Sigmoid colon (tissue), 7 donors: ENCODE data around the gene PXK. TPM values are rescaled to one million over a fixed set of nuclear protein-coding genes. Genes with fewer than 3 reads are reported as not detected.

Source experiments
- DNase-seq: peaks from one replicate; pipeline ENCODE4 v3.0.0-alpha.2; 2019
- H3K27ac ChIP-seq, 4 donors: fragments of 200-600 bp; sonication (generic); one replicate each; pipeline ENCODE4 v1.5.1; 2016 to 2019; ENCODE audit warnings: mild to moderate bottlenecking in 1 of 4
- H3K27me3 ChIP-seq, 3 donors: fragments of 200-600 bp; sonication (generic); one replicate each; pipeline ENCODE4 v1.5.1; 2019; ENCODE audit warnings: mild to moderate bottlenecking in 1 of 3
- H3K36me3 ChIP-seq, 4 donors: fragments of 200-600 bp; sonication (generic); one replicate each; pipeline ENCODE4 v1.5.1; 2016 to 2019
- H3K4me1 ChIP-seq, 4 donors: fragments of 200-600 bp; sonication (generic); one replicate each; pipeline ENCODE4 v1.5.1; 2017 to 2019
- H3K4me3 ChIP-seq, 4 donors: fragments of 200-600 bp; sonication (generic); one replicate each; pipeline ENCODE4 v1.5.1; 2017 to 2019; ENCODE audit warnings: mild to moderate bottlenecking in 2 of 4, moderate library complexity in 1 of 4
- H3K9me3 ChIP-seq, 4 donors: fragments of 200-600 bp in 3 of 4; sonication (generic) in 3 of 4; one replicate each; pipeline versions ENCODE4 v1.5.1 to v1.6.1; 2013 to 2019
- EP300 ChIP-seq, 4 donors: sonication (generic); formaldehyde crosslinking; IDR thresholded peaks; one replicate each; pipeline ENCODE4 v1.6.1; 2017; ENCODE audit warnings: antibody characterized with exemption in 4 of 4
- POLR2A ChIP-seq, 2 donors: fragments of 450-650 bp; IDR thresholded peaks; one replicate each; pipeline ENCODE4 v1.6.1; 2016; ENCODE audit warnings: antibody characterized with exemption in 2 of 2, mild to moderate bottlenecking in 2 of 2, moderate library complexity in 2 of 2
- POLR2AphosphoS5 ChIP-seq, 4 donors: sonication (generic); formaldehyde crosslinking; IDR thresholded peaks; one replicate each; pipeline ENCODE4 v1.6.1; 2017; ENCODE audit warnings: antibody characterized with exemption in 4 of 4
- WGBS, 2 donors: extraction: QIAGEN DNeasy Blood & Tissue Kit; methylation state at CpG; one replicate each; pipeline ENCODE4 v1.1.7; 2013; 5-methylcytosine and 5-hydroxymethylcytosine counted together
- intact Hi-C: fragments of 100-400 bp; cut with DNase I; formaldehyde crosslinking; loops from one replicate; pipeline ENCODE4 v1.15.1; 2023
- polyA plus RNA-seq, 3 donors: library from polyadenylated mRNA; stranded (reverse); fragments of 200-250 nt; gene quantifications; one replicate each; pipeline ENCODE4 v1.2.3, GENCODE V29; 2013
- total RNA-seq, 4 donors: library from RNA; depleted of rRNA; stranded (reverse); fragments of >200 nt; gene quantifications; one replicate each; pipeline ENCODE4 v1.1.0, GENCODE V29; 2016
- TF ChIP-seq, protein P1 (sequence below), 4 experiments: fragments of 450-650 bp in 3 of 4; fragments of 200-600 bp in 1 of 4; IDR thresholded peaks; one replicate each; pipeline ENCODE4 v1.5.1; 2016 to 2019; ENCODE audit warnings: antibody characterized with exemption in 4 of 4, mild to moderate bottlenecking in 3 of 4, moderate library complexity in 2 of 4
- donor health status: healthy with polysubstance abuse.
- donor health status: Bipolar disorder and iron deficiency.
- donor health status: healthy.

Gene PXK
- total and polyA plus RNA-seq, 7 donors, result 6.9 to 58.7 (median 30.3) TPM

DNA sequence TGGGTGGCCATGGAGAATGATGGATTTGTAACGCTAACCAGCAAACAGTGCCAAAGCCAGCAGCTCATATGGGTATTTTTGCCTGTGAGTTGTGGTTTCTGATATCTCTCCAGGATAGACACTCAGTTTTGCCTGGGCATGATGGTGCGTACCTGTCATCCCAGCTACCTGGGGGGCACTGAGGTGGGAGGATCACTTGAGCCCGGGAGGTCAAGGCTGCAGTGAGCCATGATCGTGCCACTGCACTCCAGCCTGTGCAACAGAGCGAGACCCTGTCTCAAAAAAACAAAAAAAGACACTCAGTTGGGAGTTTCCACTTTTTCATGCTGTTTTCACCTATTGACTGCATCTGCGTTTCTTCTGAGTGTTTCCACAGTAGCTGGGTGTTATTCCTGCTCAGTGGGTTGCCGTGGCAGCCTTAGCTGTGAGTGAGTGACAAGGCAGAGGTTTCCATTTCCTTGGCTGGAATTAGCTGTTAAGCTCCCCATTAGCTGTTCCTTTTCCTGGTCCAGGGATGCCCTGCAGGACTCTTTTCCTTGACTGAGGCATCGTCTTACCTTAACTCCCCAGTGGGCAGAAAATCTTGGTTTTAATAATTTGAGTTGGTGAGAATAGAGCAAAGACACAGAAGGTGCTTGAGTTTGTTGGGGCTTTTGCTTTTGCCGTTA, 40.9 kb upstream of the PXK start:
- WGBS, 2 donors, result 82 to 97% methylated on average over 9 of the region's 9 CpGs
- intact Hi-C loops, result no loop called here

DNA sequence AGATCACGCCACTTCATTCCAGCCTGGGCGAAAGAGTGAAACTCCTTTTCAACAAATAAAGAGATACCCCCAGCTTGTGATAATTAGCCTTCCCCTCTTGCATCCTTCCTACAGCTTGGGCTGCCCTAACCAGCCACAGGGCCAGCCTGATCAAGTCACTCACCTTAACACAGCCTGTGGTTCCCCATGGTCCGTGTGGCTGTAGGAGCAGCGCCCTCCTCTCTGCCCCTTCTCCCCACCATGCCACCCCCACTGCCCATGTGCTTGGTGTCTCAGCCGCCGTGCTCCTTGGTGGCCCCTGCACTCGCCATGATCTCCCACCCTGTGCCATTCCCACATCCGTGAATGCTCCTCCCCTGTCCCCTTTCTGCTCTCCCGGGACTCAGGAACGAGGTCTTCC, 39.8 kb upstream of the PXK start:
- Histone ChIP-seq H3K4me3 (no peak overlapping the region), H3K36me3 (peaks cover 0 to 13% (median 0%) of the 10 kb centered on the region in 4 donors), H3K27me3 (no peaks in the 10 kb centered on the region), H3K9me3 (no peaks in the 10 kb centered on the region), H3K4me1 (no peaks in the 10 kb centered on the region), H3K27ac (no peak overlapping the region)
- intact Hi-C loops, result no loop called here
- TF ChIP-seq EP300 (IDR thresholded peaks at IDR 0.05) (no peak), POLR2A (IDR thresholded peaks at IDR 0.05) (no peak), POLR2AphosphoS5 (IDR thresholded peaks at IDR 0.05) (no peak)
- TF ChIP-seq, protein P1, sequence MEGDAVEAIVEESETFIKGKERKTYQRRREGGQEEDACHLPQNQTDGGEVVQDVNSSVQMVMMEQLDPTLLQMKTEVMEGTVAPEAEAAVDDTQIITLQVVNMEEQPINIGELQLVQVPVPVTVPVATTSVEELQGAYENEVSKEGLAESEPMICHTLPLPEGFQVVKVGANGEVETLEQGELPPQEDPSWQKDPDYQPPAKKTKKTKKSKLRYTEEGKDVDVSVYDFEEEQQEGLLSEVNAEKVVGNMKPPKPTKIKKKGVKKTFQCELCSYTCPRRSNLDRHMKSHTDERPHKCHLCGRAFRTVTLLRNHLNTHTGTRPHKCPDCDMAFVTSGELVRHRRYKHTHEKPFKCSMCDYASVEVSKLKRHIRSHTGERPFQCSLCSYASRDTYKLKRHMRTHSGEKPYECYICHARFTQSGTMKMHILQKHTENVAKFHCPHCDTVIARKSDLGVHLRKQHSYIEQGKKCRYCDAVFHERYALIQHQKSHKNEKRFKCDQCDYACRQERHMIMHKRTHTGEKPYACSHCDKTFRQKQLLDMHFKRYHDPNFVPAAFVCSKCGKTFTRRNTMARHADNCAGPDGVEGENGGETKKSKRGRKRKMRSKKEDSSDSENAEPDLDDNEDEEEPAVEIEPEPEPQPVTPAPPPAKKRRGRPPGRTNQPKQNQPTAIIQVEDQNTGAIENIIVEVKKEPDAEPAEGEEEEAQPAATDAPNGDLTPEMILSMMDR (IDR thresholded peaks at IDR 0.05), result no peak
- 90 to 98% methylated on average over 10 of the region's 10 CpGs for WGBS, 2 donors
- no peak for DNase-seq

More for the DNA sequence above, 40.9 kb upstream of the PXK start:
- H3K4me1 ChIP-seq, result no peaks in the 10 kb centered on the region
- H3K9me3 ChIP-seq, result no peaks in the 10 kb centered on the region
- no peaks in the 10 kb centered on the region for H3K27me3 ChIP-seq
- no peak for TF ChIP-seq EP300 (IDR thresholded peaks at IDR 0.05)
- TF ChIP-seq, protein P1 (IDR thresholded peaks at IDR 0.05), result no peak
- no peak for TF ChIP-seq POLR2AphosphoS5 (IDR thresholded peaks at IDR 0.05)
- TF ChIP-seq POLR2A (IDR thresholded peaks at IDR 0.05), result no peak
- DNase-seq, result no peak
- peaks cover 0 to 23% (median 3%) of the 10 kb centered on the region in 4 donors for H3K36me3 ChIP-seq
- no peak overlapping the region for H3K4me3 ChIP-seq
- H3K27ac ChIP-seq, result no peak overlapping the region

DNA sequence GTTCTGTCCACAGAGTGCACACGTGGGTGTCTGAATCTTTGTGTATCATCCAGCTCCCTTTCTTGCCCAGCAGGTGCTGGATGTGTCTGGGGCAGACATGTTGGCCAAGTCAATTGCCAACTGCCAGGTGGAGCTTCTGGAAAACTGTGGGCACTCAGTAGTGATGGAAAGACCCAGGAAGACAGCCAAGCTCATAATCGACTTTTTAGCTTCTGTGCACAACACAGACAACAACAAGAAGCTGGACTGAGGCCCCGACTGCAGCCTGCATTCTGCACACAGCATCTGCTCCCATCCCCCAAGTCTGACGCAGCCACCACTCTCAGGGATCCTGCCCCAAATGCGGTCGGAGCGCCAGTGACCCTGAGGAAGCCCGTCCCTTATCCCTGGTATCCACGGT, 39.2 kb upstream of the PXK start:
- TF ChIP-seq EP300 (IDR thresholded peaks at IDR 0.05) (no peak), POLR2AphosphoS5 (IDR thresholded peaks at IDR 0.05) (no peak), POLR2A (IDR thresholded peaks at IDR 0.05) (no peak)
- TF ChIP-seq, protein P1 (IDR thresholded peaks at IDR 0.05), result no peak
- intact Hi-C loops, result no loop called here
- no peak for DNase-seq
- peaks cover 0 to 11% (median 0%) of the 10 kb centered on the region in 4 donors for H3K36me3 ChIP-seq
- H3K4me1 ChIP-seq, result no peaks in the 10 kb centered on the region
- 84% methylated on average over 9 of the region's 9 CpGs for WGBS, 2 donors
- no peaks in the 10 kb centered on the region for H3K27me3 ChIP-seq
- H3K4me3 ChIP-seq, result no peak overlapping the region
- H3K27ac ChIP-seq, result no peak overlapping the region
- H3K9me3 ChIP-seq, result no peaks in the 10 kb centered on the region

GRCh38 chr3:58296269-58296668, 36.4 kb upstream of the PXK start:
- TF ChIP-seq EP300 (IDR thresholded peaks at IDR 0.05), result no peak
- TF ChIP-seq POLR2AphosphoS5 (IDR thresholded peaks at IDR 0.05), result no peak
- TF ChIP-seq, protein P1 (IDR thresholded peaks at IDR 0.05), result no peak
- TF ChIP-seq POLR2A (IDR thresholded peaks at IDR 0.05), result no peak
- no peak overlapping the region for H3K27ac ChIP-seq
- DNase-seq, result no peak
- intact Hi-C loops, result no loop called here
- H3K36me3 ChIP-seq, result peaks cover 0 to 7% (median 0%) of the 10 kb centered on the region in 4 donors
- H3K27me3 ChIP-seq, result no peaks in the 10 kb centered on the region
- 80 to 81% methylated on average over 5 of the region's 5 CpGs for WGBS, 2 donors
- no peaks in the 10 kb centered on the region for H3K9me3 ChIP-seq
- H3K4me1 ChIP-seq, result peaks cover 0 to 3% (median 1%) of the 10 kb centered on the region in 4 donors
- H3K4me3 ChIP-seq, result no peak overlapping the region
